Measurements from ENCODE around the gene CDH23.

DNA sequence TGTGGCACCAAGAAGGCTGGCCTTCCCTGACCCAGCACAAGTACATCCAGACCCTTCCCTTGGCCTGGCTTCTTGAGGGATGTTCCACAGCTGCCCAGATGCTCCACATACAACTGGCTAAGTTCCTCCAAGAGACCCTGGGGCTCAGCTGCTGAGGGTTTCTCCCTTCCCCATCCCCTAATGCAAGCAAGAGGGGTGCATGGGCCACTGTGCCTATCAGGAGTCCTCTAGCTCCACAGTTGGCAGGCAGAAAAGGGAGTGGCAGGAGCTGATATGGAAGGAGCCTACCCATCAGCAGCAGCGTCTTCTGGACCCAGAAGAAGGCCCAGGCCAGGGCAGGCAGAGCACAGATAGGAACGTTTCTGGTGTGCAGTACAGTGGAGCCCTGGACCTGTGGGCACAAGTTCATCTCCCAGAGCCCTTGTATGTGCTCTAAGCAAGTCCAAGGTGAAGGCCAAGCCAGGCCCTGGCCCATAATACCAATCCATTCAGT lies 350.4 kb downstream of the CDH23 start:
- TF ChIP-seq, protein P1, sequence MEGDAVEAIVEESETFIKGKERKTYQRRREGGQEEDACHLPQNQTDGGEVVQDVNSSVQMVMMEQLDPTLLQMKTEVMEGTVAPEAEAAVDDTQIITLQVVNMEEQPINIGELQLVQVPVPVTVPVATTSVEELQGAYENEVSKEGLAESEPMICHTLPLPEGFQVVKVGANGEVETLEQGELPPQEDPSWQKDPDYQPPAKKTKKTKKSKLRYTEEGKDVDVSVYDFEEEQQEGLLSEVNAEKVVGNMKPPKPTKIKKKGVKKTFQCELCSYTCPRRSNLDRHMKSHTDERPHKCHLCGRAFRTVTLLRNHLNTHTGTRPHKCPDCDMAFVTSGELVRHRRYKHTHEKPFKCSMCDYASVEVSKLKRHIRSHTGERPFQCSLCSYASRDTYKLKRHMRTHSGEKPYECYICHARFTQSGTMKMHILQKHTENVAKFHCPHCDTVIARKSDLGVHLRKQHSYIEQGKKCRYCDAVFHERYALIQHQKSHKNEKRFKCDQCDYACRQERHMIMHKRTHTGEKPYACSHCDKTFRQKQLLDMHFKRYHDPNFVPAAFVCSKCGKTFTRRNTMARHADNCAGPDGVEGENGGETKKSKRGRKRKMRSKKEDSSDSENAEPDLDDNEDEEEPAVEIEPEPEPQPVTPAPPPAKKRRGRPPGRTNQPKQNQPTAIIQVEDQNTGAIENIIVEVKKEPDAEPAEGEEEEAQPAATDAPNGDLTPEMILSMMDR (IDR thresholded peaks at IDR 0.05) = no peak
- TF ChIP-seq POLR2A (IDR thresholded peaks at IDR 0.05) (no peak), POLR2AphosphoS5 (IDR thresholded peaks at IDR 0.05) (no peak)
